DOHH2 (cell line): ENCODE results near the gene VASP.

Source experiments
- H3F3A ChIP-seq: fragments of 200-600 bp; sonication (generic), shearing (Covaris generic); 2 replicates; pipeline ENCODE4 v1.6.0; 2016; ENCODE audit warnings: antibody characterized with exemption, mild to moderate bottlenecking; ENCODE audit not compliant: control insufficient read depth, insufficient read depth
- H3K27ac ChIP-seq: fragments of 200-600 bp; sonication (generic); 2 replicates; pipeline ENCODE4 v1.5.1; 2014; ENCODE audit warnings: low read depth, mild to moderate bottlenecking, low read length, moderate library complexity
- H3K27me3 ChIP-seq: fragments of 200-600 bp; sonication (generic); 2 replicates; pipeline ENCODE4 v1.6.1; 2014; ENCODE audit warnings: mild to moderate bottlenecking, low read length, mixed read lengths; ENCODE audit not compliant: control insufficient read depth
- H3K36me3 ChIP-seq: fragments of 200-600 bp; sonication (generic); 2 replicates; pipeline ENCODE4 v1.6.1; 2014; ENCODE audit warnings: mild to moderate bottlenecking, low read length, moderate library complexity, mixed read lengths; ENCODE audit not compliant: control insufficient read depth
- H3K4me1 ChIP-seq: fragments of 200-600 bp; sonication (generic); 2 replicates; pipeline ENCODE4 v1.6.1; 2014; ENCODE audit warnings: mild to moderate bottlenecking, low read length, mixed read lengths; ENCODE audit not compliant: control insufficient read depth
- H3K4me2 ChIP-seq: fragments of 200-600 bp; sonication (generic); 2 replicates; pipeline ENCODE4 v1.6.0; 2014; ENCODE audit warnings: mild to moderate bottlenecking, low read length, moderate library complexity
- H3K4me3 ChIP-seq: fragments of 200-600 bp; sonication (generic); 2 replicates; pipeline ENCODE4 v1.5.1; 2014; ENCODE audit warnings: mild to moderate bottlenecking, low read length, mixed read lengths
- H3K79me2 ChIP-seq: fragments of 200-600 bp; sonication (generic); 2 replicates; pipeline ENCODE4 v1.6.1; 2014; ENCODE audit warnings: mild to moderate bottlenecking, low read length, mixed read lengths; ENCODE audit not compliant: control insufficient read depth
- H3K9me2 ChIP-seq: fragments of 200-600 bp; sonication (generic); replicated peaks from 2 replicates; pipeline ENCODE4 v1.6.1; 2014; ENCODE audit warnings: mild to moderate bottlenecking, low read length, mixed read lengths; ENCODE audit not compliant: control insufficient read depth
- H3K9me3 ChIP-seq: fragments of 200-600 bp; sonication (generic); 2 replicates; pipeline ENCODE4 v1.6.1; 2014; ENCODE audit warnings: antibody characterized with exemption, low read length, mixed read lengths; ENCODE audit not compliant: control insufficient read depth, insufficient read depth
- H4K20me1 ChIP-seq: fragments of 200-600 bp; sonication (generic); 2 replicates; pipeline ENCODE4 v1.6.0; 2014; ENCODE audit warnings: low read depth, mild to moderate bottlenecking, antibody characterized with exemption, low read length, moderate library complexity; ENCODE audit not compliant: control insufficient read depth, insufficient read depth
- CTCF ChIP-seq: fragments of 200-600 bp; sonication (generic); IDR thresholded peaks from one replicate; pipeline ENCODE4 v1.5.1; 2014; ENCODE audit warnings: antibody characterized with exemption, mild to moderate bottlenecking, low read depth, low read length; ENCODE audit not compliant: poor library complexity, severe bottlenecking
- EZH2phosphoT487 ChIP-seq: fragments of 200-600 bp; sonication (generic); IDR thresholded peaks from 2 replicates; pipeline ENCODE4 v1.6.1; 2017; ENCODE audit warnings: borderline replicate concordance, mild to moderate bottlenecking, antibody characterized with exemption, low read length, moderate library complexity, mixed read lengths

The VASP gene

DNA sequence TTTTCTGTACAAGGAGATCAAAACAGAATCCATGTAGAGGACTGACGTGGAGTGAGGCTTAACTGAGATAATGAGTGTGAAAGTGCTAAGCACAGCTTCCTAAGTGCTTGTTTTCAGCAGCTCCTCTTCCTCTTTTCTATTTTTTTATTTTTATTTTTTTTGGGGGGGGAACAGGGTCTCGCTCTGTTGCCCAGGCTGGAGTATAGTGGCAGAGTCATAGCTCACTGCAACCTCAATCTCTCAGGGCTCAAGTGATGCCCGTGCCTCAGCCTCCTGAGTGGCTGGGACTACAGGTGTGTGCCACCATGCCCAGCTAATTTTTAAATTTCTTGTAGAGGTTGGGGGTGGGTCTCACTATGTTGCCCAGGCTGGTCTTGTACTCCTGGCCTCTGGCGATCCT is 45.1 kb upstream of the VASP start:
- Histone ChIP-seq H3K79me2 (no peaks in the 10 kb centered on the region), H3K4me3 (no peak overlapping the region), H3K4me1 (peaks cover 38% of the 10 kb centered on the region), H4K20me1 (no peaks in the 10 kb centered on the region), H3K9me3 (no peaks in the 10 kb centered on the region), H3K27me3 (0 out of 2 replicates have a peak, but pooled peaks cover 3% of the 10 kb centered on the region), H3K27ac (no peak overlapping the region), H3K4me2 (peak overlapping the region; percentile 46), H3K36me3 (no peaks in the 10 kb centered on the region), H3F3A (peaks cover 11% of the 10 kb centered on the region; the same call in 1 of the 2 replicates), H3K9me2 (no peaks in the 10 kb centered on the region)
- TF ChIP-seq CTCF = no peak
- no peak for TF ChIP-seq EZH2phosphoT487

DNA sequence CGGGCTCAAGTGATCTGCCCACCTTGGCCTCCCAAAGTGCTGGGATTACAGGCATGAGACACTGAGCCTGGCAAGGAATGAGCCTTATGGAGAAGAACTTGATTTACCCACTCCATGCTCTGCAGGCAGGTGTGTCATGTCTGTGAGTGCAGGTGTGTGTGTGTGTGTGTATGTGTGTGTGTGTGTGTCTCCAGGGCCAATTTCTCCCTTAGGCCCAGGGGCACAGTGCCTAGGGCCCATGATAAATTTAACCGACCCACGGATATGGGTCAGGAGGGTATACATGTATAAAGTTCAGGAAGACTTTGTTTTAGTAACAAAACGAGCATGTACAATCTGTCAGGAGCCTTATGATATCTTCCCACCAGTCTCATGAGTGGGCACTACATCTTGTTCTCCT is 44.0 kb upstream of the VASP start:
- no peak for TF ChIP-seq CTCF
- TF ChIP-seq EZH2phosphoT487 = no peak
- Histone ChIP-seq H4K20me1 (no peaks in the 10 kb centered on the region), H3K79me2 (peaks cover 3% of the 10 kb centered on the region), H3K27ac (no peak overlapping the region), H3K4me1 (peaks cover 43% of the 10 kb centered on the region), H3F3A (peaks cover 14% of the 10 kb centered on the region; the same call in 1 of the 2 replicates), H3K4me3 (no peak overlapping the region), H3K4me2 (no peak overlapping the region), H3K36me3 (no peaks in the 10 kb centered on the region), H3K9me2 (no peaks in the 10 kb centered on the region), H3K27me3 (0 out of 2 replicates have a peak, but pooled peaks cover 3% of the 10 kb centered on the region), H3K9me3 (no peaks in the 10 kb centered on the region)

- H3K4me1 ChIP-seq = peaks cover 43% of the 10 kb centered on the region
- peaks cover 6% of the 10 kb centered on the region for H3K79me2 ChIP-seq
- H3K27me3 ChIP-seq = 0 out of 2 replicates have a peak, but pooled peaks cover 3% of the 10 kb centered on the region
- no peak overlapping the region for H3K27ac ChIP-seq
- H3K9me2 ChIP-seq = no peaks in the 10 kb centered on the region
- no peak overlapping the region for H3K4me3 ChIP-seq
- no peaks in the 10 kb centered on the region for H3K36me3 ChIP-seq
- H3K4me2 ChIP-seq = no peak overlapping the region
- H3K9me3 ChIP-seq = no peaks in the 10 kb centered on the region
- H3F3A ChIP-seq = peaks cover 14% of the 10 kb centered on the region; the same call in 1 of the 2 replicates
- no peak for TF ChIP-seq CTCF
- TF ChIP-seq EZH2phosphoT487 = no peak
- no peaks in the 10 kb centered on the region for H4K20me1 ChIP-seq
Observed at GRCh38 chr19:45464274-45464673, 43.0 kb upstream of the VASP start.
